ENCODE data around the gene BLOC1S5.

The BLOC1S5 gene, protein sequence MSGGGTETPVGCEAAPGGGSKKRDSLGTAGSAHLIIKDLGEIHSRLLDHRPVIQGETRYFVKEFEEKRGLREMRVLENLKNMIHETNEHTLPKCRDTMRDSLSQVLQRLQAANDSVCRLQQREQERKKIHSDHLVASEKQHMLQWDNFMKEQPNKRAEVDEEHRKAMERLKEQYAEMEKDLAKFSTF

DNA sequence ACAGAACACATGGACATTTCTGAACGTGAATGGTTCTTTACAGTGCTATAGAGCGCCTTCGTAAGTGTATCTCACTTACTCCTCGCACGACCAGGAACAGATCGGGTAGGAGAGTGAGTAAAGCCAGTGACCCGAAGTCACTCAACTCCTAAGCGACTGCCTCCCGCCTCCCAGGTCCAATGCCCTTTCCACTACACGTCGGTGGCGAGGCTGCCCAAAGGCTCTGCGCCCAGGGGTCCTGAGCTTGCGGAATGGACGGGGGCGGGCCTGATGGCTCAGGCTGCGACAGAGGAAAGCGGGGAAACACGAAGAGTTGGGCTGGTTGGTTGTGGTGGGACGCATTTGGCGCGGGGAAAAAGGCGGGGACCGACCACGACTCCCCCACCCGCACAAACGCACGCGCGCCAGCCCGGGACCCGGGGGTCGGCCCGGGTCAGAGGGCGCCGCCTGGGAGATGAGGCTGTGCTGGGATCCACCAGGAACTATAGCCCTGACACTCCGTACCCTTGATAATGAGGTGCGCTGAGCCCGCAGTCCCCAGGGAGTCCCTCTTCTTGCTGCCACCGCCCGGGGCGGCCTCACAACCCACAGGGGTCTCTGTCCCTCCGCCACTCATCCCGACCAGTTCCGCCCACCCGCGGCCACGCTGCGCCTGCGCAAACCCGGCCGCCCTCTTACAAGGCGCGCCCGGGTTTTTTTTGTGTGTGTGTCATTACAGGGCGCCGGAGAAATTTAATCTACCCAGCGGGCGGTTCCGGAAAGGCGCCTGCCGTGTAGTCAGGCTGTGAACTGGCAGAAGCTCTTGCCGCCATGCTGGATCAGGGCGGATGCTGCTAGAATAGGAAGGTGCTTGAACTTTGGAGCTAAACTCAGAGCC, at the start of gene BLOC1S5:
Gene BLOC1S5 (minus strand): TSS at position 629 of the 877 bp plus-strand sequence. CDS start 13 bp downstream, at position 616.
- TF ChIP-seq, protein P1, sequence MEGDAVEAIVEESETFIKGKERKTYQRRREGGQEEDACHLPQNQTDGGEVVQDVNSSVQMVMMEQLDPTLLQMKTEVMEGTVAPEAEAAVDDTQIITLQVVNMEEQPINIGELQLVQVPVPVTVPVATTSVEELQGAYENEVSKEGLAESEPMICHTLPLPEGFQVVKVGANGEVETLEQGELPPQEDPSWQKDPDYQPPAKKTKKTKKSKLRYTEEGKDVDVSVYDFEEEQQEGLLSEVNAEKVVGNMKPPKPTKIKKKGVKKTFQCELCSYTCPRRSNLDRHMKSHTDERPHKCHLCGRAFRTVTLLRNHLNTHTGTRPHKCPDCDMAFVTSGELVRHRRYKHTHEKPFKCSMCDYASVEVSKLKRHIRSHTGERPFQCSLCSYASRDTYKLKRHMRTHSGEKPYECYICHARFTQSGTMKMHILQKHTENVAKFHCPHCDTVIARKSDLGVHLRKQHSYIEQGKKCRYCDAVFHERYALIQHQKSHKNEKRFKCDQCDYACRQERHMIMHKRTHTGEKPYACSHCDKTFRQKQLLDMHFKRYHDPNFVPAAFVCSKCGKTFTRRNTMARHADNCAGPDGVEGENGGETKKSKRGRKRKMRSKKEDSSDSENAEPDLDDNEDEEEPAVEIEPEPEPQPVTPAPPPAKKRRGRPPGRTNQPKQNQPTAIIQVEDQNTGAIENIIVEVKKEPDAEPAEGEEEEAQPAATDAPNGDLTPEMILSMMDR (IDR thresholded peaks at IDR 0.05), result no peak

DNA sequence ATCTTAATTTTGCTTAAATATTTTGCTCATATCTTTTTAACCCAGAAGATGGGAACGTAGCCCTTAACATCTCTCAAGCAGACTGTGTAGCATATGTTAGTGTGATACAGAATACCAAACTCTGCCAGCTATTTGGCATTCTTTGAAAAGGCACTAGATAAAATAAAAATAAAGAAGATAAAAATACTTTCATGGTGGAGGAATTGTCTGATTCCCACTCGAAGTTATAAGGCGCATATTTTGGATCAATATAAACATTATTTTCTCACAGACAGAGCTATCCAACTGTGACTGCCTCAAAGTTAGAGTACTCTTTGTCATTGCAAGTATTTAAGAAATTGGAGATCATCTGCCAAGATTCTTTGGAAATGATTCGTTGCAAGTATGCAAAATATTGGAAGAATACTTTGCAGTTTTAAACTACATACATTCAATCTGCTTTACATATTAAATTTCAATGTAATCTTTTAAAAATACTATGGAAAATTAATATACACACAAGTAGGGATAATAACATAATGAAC, 49.0 kb upstream of the BLOC1S5 start:
- TF ChIP-seq, protein P1 (IDR thresholded peaks at IDR 0.05), result no peak

DNA sequence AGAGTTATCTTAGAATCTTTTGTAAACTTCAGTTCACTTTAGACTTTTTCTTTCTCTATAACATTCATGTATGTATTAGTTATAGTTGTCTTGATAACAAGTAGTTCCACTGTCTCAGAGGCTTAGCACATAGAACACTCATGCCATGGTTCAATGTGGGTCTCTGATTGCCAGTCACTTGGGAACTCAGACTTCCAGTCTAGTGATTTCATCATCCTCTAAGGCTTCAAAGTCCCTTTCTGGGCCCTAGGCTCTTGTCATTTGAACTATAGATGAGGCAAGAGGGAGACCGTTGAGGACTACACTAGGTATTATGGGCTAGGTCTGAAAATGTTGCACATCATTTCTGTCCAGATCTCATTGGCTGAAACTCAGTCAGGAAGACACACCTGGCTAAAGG, 46.5 kb upstream of the BLOC1S5 start:
- TF ChIP-seq, protein P1 (IDR thresholded peaks at IDR 0.05), result no peak

DNA sequence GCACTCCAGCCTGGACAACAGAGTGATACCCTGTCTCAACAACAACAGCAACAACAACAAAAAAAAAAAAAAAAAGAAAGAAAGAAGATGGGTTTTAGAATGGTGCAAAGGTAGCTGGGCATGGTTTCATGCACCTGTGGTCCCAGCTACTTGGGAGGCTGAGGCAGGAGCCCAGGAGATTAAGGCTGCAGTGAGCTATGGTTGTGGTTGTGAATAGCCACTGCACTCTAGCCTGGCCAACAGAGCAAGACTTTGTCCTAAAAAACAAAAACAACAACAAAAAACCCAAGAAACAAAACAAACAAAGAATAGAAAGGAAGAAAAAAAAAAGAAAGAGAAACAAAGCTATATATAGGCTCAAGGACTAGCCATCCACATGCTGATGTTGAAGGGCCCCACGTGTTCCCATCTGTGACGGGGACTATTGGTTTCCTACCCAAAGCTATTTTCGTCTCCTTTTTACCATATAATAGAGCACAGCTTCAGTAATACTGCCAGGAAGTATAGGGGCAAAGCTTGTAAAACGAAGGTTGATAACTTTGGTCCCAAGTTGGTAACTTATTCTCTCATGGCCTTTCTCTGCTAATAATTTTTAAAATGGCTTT, 46.0 kb upstream of the BLOC1S5 start:
- TF ChIP-seq, protein P1 (IDR thresholded peaks at IDR 0.05), result no peak

DNA sequence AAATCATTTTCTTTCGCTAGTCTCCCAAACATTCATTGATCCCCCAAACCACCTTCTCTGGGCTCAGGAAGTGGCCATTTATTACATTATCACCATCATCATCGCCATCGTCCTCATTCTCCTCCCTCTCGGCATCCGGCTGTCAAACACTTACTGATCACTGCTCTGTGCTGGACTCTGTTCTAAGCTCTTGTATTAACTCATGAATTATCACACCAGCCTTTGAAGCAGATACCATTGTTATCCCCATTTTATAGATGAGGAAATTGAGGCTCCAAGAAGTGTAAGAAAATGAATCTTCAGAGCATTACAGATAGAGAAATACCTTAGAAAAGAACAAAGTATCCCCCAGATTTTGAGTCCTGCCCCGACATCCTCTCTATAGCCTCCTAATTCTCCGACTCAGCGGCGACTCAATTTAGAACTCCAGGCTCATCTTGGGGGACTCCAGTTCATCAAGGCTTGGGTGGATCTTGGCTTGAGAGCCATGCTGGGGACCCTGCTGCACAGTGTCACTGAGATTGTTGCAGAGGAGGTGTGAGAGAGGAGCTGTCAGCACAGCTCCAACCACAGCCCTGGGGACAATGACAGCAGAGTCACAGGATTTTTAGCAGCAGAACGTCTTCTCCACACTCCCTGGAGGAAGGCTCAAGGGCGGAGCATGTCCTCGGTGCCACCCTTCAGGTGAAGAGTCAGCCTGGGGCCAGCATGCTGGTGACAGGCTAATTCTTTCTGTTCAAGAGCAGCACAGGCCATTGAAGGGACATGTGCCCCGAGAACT, 44.8 kb upstream of the BLOC1S5 start:
- TF ChIP-seq, protein P1 (IDR thresholded peaks at IDR 0.05), result no peak

DNA sequence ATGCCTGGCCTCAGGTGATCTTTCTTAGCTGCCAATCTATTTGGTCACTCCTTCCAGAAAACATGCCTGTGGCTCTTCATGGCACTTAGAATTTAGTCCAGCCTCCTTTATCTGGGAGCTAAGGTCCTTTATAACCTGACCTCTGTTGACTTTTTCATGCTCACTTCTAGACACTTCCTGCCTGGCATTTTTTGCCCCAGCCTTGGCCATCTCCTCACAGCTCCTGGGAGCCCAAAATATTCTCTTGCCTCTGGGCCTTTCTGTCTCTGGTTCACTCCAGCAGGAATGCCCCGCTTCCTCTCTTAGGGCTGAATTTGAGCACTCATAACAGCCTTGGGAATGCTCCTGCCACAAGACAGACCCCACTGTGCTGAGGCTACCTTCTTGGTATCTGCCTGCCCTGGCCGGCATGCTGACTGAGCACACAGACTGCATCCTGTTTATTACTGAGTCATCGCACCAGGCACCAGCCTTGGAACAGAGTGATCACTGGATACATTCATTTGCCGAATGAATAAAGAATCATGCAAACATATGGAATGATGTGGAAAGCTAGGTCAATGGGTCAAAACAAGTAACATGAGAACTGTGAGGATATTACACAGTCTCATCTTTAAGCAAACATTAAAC, 44.0 kb upstream of the BLOC1S5 start:
- TF ChIP-seq, protein P1 (IDR thresholded peaks at IDR 0.05), result no peak

Data from LNCAP (cell line).